HepG2 (cell line): ENCODE data around the gene MBTPS1. TPM values are rescaled to one million over a fixed set of nuclear protein-coding genes. Genes with fewer than 3 reads are reported as not detected.

Experiments used
- CHCHD3 ChIP-seq: sonication (generic); formaldehyde crosslinking; IDR thresholded peaks from 2 replicates; pipeline ENCODE4 v1.8.0; 2022; ENCODE audit warnings: mild to moderate bottlenecking, missing genetic modification reagents, moderate library complexity
- EED ChIP-seq: sonication (generic); formaldehyde crosslinking; IDR thresholded peaks from 2 replicates; pipeline ENCODE4 v1.5.0; 2020; ENCODE audit warnings: mild to moderate bottlenecking, missing genetic modification reagents
- ETS1 ChIP-seq: sonication (generic); formaldehyde crosslinking; IDR thresholded peaks from 2 replicates; pipeline ENCODE4 v1.4.0; 2020; ENCODE audit warnings: missing genetic modification reagents
- GATAD1 ChIP-seq: IDR thresholded peaks from 2 replicates; pipeline ENCODE4 v1.6.1; 2016; ENCODE audit warnings: missing genetic modification reagents, missing compliant biosample characterization
- GLI4 ChIP-seq: sonication (generic); formaldehyde crosslinking; IDR thresholded peaks from 2 replicates; pipeline ENCODE4 v1.5.1; 2020; ENCODE audit warnings: missing genetic modification reagents, mild to moderate bottlenecking, moderate library complexity, borderline replicate concordance
- HMGXB3 ChIP-seq: sonication (generic); formaldehyde crosslinking; IDR thresholded peaks from 2 replicates; pipeline ENCODE4 v1.4.0; 2020; ENCODE audit warnings: missing genetic modification reagents, borderline replicate concordance
- POLR2G ChIP-seq: fragments of 200-400 bp; formaldehyde crosslinking; IDR thresholded peaks from 2 replicates; pipeline ENCODE4 v1.6.1; 2018; ENCODE audit warnings: mild to moderate bottlenecking, low read depth, low read length, moderate library complexity
- RERE ChIP-seq: IDR thresholded peaks from 2 replicates; pipeline ENCODE4 v1.6.1; 2016; ENCODE audit warnings: low read depth, missing genetic modification reagents, missing compliant biosample characterization
- ZBTB49 ChIP-seq: sonication (generic); formaldehyde crosslinking; IDR thresholded peaks from 2 replicates; pipeline ENCODE4 v1.4.0; 2020; ENCODE audit warnings: missing genetic modification reagents, borderline replicate concordance
- ZNF136 ChIP-seq: sonication (generic); formaldehyde crosslinking; IDR thresholded peaks from 2 replicates; pipeline ENCODE4 v1.8.1; 2022; ENCODE audit warnings: low read depth, mild to moderate bottlenecking, moderate library complexity, missing genetic modification reagents
- ZNF264 ChIP-seq: sonication (generic); formaldehyde crosslinking; IDR thresholded peaks from 2 replicates; pipeline ENCODE4 v1.4.0; 2020; ENCODE audit warnings: missing genetic modification reagents
- ZNF292 ChIP-seq: sonication (generic); formaldehyde crosslinking; IDR thresholded peaks from 2 replicates; pipeline ENCODE4 v1.8.1; 2022; ENCODE audit warnings: mild to moderate bottlenecking, low read depth, missing genetic modification reagents, borderline replicate concordance
- ZNF589 ChIP-seq: sonication (generic); formaldehyde crosslinking; conservative IDR thresholded peaks from 2 replicates; pipeline ENCODE4 v1.8.0; 2022; ENCODE audit warnings: mild to moderate bottlenecking, moderate library complexity, missing genetic modification reagents
- ZNF746 ChIP-seq: sonication (generic); formaldehyde crosslinking; IDR thresholded peaks from 2 replicates; pipeline ENCODE4 v1.8.0; 2022; ENCODE audit warnings: mild to moderate bottlenecking, missing genetic modification reagents
- ZSCAN25 ChIP-seq: sonication (generic); formaldehyde crosslinking; IDR thresholded peaks from 2 replicates; pipeline ENCODE4 v1.8.0; 2022; ENCODE audit warnings: mild to moderate bottlenecking, missing genetic modification reagents
- polyA plus RNA-seq, 8 experiments: library from polyadenylated mRNA; depleted of rRNA in 3 of 8; stranded (reverse) in 7 of 8; unstranded in 1 of 8; fragments of >200 nt; fragmentation: Illumina TruSeq in 4 of 8; extraction: Trizol in 4 of 8; gene quantifications; 2 replicates each; pipeline versions ENCODE4 v1.2.1 to v1.2.3, GENCODE V29; 2011 to 2016; ENCODE audit warnings: low read depth in 4 of 8, missing spikeins in 1 of 8, mixed read lengths in 1 of 8; ENCODE audit not compliant: insufficient read depth in 1 of 8
- total RNA-seq, 5 experiments: library from RNA; depleted of rRNA; stranded (reverse); fragments of >200 nt; fragmentation: Illumina TruSeq; extraction: Trizol; gene quantifications; 2 replicates each; pipeline ENCODE4 v1.2.3, GENCODE V29; 2016; ENCODE audit warnings: low read depth in 1 of 5

The MBTPS1 gene
- total and polyA plus RNA-seq, 2 of the 13 experiments (the other 11 are each of a cell fraction or from before 2014, with no cell fraction given) = 56.7 to 91.3 TPM

- TF ChIP-seq ETS1 (CRISPR knock-in tag) = peak; percentile 59; the same call in 1 of the 2 replicates
- no peak for TF ChIP-seq EED
- no peak for TF ChIP-seq ZNF746 (CRISPR knock-in tag)
- no peak for TF ChIP-seq HMGXB3 (CRISPR knock-in tag)
- TF ChIP-seq CHCHD3 = no peak
- TF ChIP-seq ZBTB49 (CRISPR knock-in tag) = no peak
- no peak for TF ChIP-seq ZSCAN25 (CRISPR knock-in tag)
- no peak for TF ChIP-seq ZNF136 (CRISPR knock-in tag)
- TF ChIP-seq GATAD1 = peak; percentile 48; the same call in 1 of the 2 replicates
- TF ChIP-seq ZNF264 (CRISPR knock-in tag) = no peak
- TF ChIP-seq POLR2G = peak; percentile 66
- TF ChIP-seq ZNF292 (CRISPR knock-in tag) = no peak; the same call in 1 of the 2 replicates
- TF ChIP-seq GLI4 = no peak
- no peak for TF ChIP-seq ZNF589
- no peak for TF ChIP-seq RERE (CRISPR knock-in tag)
Observed at GRCh38 chr16:84144859-84145639, 28.3 kb upstream of the MBTPS1 start, which contains the start of the genes DNAAF1 and HSDL1 (continued).
